Measurements from ENCODE around the gene LEMD3.
A peak's percentile ranks its signal among the peaks of the same experiment; 100 is the strongest.

LEMD3 gene

DNA sequence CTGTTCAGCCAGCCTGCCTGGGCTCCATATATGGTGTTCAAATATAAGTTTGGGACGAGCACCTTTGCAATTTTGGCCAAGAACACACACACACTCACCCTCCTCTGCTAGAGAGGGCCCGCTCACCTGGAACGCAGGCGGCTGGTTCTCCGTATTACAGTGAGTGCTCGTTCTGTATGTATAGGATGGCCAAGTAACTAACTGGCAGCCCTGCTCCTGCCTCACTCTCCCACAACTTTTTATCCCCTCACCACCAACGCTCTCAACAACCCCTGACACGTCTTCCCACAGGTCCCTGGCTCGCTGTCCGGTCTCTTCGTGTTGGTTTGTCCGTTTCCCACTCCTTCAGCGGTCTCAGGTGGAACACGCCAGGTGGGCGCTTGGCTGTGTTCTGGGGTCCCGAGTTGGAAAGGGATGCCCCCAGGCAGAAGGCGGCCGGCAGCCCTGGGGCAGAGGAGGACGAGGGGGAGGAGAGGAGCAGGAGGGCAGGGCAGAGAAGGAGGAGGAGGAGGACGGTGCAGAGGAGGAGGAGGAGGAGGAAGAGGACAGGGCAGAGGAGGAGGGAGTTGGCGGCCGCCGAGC is 108.7 kb downstream of the LEMD3 start (continued):
- TF ChIP-seq ZNF211 (tag by site-specific recombination; IDR thresholded peaks at IDR 0.05; ENCODE audit: low read depth) (no peak), GLIS2 (tag by site-specific recombination; IDR thresholded peaks at IDR 0.05) (no peak), ZNF843 (tag by site-specific recombination; IDR thresholded peaks at IDR 0.05) (0 out of 2 replicates have a peak, but pooled peaks have one; percentile 8), RBAK (tag by site-specific recombination; IDR thresholded peaks at IDR 0.05) (no peak), ZNF350 (tag by site-specific recombination; IDR thresholded peaks at IDR 0.05) (no peak), ZNF776 (tag by site-specific recombination; IDR thresholded peaks at IDR 0.05; ENCODE audit: borderline replicate concordance) (no peak), ZNF560 (tag by site-specific recombination; IDR thresholded peaks at IDR 0.05; ENCODE audit: borderline replicate concordance) (no peak), ZNF558 (tag by site-specific recombination; IDR thresholded peaks at IDR 0.05) (no peak), ZNF184 (tag by site-specific recombination; IDR thresholded peaks at IDR 0.05) (no peak), ZNF610 (tag by site-specific recombination; IDR thresholded peaks at IDR 0.05; ENCODE audit: borderline replicate concordance) (no peak), ZNF791 (tag by site-specific recombination; IDR thresholded peaks at IDR 0.05) (no peak), ZFP3 (tag by site-specific recombination; IDR thresholded peaks at IDR 0.05; ENCODE audit: low read depth) (no peak), KLF9 (tag by site-specific recombination; IDR thresholded peaks at IDR 0.05; ENCODE audit: low read depth) (no peak), SP7 (tag by site-specific recombination; IDR thresholded peaks at IDR 0.05) (peak; percentile 24; the same call in 1 of the 2 replicates)

DNA sequence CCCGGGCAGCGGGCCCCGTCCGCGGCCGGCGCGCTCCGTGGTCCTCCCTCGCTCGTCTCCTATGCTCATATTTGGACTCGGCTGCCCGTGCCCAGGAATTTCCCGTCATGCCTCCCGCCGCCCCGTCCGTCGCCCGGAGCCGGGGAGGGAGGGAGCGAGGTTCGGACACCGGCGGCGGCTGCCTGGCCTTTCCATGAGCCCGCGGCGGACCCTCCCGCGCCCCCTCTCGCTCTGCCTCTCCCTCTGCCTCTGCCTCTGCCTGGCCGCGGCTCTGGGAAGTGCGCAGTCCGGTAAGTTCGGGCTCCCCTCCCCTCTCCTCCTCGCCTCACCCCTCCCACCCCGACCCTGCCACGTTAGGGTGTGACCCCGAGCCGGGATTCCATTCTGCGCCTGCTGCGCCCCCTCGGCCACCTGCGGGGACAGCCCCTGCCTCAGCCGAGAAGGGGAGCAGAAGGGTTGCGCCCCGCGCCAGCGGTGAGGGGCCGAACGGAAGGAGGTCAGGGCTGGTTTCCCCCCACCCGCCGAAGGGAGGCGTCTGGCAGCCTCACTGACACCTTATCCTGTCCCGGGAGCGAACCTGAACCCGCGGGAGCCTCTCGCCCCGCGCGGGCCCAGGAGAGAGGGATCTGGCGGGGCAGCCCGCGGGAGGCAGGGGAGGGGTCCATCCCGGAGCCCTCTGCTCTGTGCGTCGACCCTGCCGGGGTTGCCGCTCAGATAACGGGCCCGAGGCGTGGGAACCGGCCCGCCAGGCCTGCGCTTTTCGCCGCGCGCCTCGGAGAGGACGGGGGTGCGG is 109.4 kb downstream of the LEMD3 start, which contains the start of gene MSRB3:
TSS of gene MSRB3 (plus strand) at position 108 of the 793 bp plus-strand sequence. CDS start 29,897 bp downstream, outside the sequence.
- Histone ChIP-seq H3K9me3 (ENCODE audit: control insufficient read depth, insufficient read depth, low read depth, low read length) (no peaks in the 10 kb centered on the region), H3K36me3 (ENCODE audit: control insufficient read depth in 2 of 2, insufficient read depth in 1 of 2, low read length in 2 of 2) (no peaks in the 10 kb centered on the region), H3K4me1 (ENCODE audit: control insufficient read depth, insufficient read depth, low read length) (peaks cover 25% of the 10 kb centered on the region), H3K4me3 (ENCODE audit: low read depth, low read length) (peak within 1 kb of the TSS; percentile 95), H3K27ac (ENCODE audit: extremely low read depth, low read depth, low read length) (peak within 1 kb of the TSS; percentile 77)
- ChIA-PET CTCF (no interaction called here), POLR2A (no interaction called here)
- TF ChIP-seq ZNF555 (tag by site-specific recombination; conservative IDR thresholded peaks at IDR 0.05) (no peak), ZNF10 (tag by site-specific recombination; IDR thresholded peaks at IDR 0.05) (no peak), ZSCAN23 (tag by site-specific recombination; IDR thresholded peaks at IDR 0.05) (no peak), KLF10 (tag by site-specific recombination; IDR thresholded peaks at IDR 0.05) (no peak), GLIS1 (tag by site-specific recombination; IDR thresholded peaks at IDR 0.05) (peak; percentile 28; the same call in 1 of the 2 replicates), ZNF324 (tag by site-specific recombination; IDR thresholded peaks at IDR 0.05) (peak; percentile 28; the same call in 1 of the 2 replicates), MEIS1 (CRISPR knock-in tag; IDR thresholded peaks at IDR 0.05; ENCODE audit: borderline replicate concordance) (no peak), ZNF155 (tag by site-specific recombination; IDR thresholded peaks at IDR 0.05) (no peak), ZBTB20 (tag by site-specific recombination; IDR thresholded peaks at IDR 0.05) (peak; percentile 85), KLF9 (tag by site-specific recombination; IDR thresholded peaks at IDR 0.05; ENCODE audit: low read depth) (peak; percentile 68; the same call in 1 of the 2 replicates), ZNF146 (tag by site-specific recombination; IDR thresholded peaks at IDR 0.05) (no peak), ZNF239 (tag by site-specific recombination; IDR thresholded peaks at IDR 0.05) (no peak), GLI4 (tag by site-specific recombination; IDR thresholded peaks at IDR 0.05) (0 out of 2 replicates have a peak, but pooled peaks have one; percentile 55), GFI1B (tag by site-specific recombination; IDR thresholded peaks at IDR 0.05) (no peak), ZBTB17 (tag by site-specific recombination; IDR thresholded peaks at IDR 0.05) (peak; percentile 85), SETDB1 (IDR thresholded peaks at IDR 0.05; ENCODE audit: insufficient read length, low read length) (no peak), ZNF548 (tag by site-specific recombination; IDR thresholded peaks at IDR 0.05) (no peak)
- TF ChIP-seq, protein P1, sequence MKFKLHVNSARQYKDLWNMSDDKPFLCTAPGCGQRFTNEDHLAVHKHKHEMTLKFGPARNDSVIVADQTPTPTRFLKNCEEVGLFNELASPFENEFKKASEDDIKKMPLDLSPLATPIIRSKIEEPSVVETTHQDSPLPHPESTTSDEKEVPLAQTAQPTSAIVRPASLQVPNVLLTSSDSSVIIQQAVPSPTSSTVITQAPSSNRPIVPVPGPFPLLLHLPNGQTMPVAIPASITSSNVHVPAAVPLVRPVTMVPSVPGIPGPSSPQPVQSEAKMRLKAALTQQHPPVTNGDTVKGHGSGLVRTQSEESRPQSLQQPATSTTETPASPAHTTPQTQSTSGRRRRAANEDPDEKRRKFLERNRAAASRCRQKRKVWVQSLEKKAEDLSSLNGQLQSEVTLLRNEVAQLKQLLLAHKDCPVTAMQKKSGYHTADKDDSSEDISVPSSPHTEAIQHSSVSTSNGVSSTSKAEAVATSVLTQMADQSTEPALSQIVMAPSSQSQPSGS (tag by site-specific recombination; IDR thresholded peaks at IDR 0.05; ENCODE audit: low read depth), result no peak
- TF ChIP-seq, protein P2, sequence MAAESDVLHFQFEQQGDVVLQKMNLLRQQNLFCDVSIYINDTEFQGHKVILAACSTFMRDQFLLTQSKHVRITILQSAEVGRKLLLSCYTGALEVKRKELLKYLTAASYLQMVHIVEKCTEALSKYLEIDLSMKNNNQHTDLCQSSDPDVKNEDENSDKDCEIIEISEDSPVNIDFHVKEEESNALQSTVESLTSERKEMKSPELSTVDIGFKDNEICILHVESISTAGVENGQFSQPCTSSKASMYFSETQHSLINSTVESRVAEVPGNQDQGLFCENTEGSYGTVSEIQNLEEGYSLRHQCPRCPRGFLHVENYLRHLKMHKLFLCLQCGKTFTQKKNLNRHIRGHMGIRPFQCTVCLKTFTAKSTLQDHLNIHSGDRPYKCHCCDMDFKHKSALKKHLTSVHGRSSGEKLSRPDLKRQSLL (tag by site-specific recombination; IDR thresholded peaks at IDR 0.05), result no peak
- TF ChIP-seq, protein P3, sequence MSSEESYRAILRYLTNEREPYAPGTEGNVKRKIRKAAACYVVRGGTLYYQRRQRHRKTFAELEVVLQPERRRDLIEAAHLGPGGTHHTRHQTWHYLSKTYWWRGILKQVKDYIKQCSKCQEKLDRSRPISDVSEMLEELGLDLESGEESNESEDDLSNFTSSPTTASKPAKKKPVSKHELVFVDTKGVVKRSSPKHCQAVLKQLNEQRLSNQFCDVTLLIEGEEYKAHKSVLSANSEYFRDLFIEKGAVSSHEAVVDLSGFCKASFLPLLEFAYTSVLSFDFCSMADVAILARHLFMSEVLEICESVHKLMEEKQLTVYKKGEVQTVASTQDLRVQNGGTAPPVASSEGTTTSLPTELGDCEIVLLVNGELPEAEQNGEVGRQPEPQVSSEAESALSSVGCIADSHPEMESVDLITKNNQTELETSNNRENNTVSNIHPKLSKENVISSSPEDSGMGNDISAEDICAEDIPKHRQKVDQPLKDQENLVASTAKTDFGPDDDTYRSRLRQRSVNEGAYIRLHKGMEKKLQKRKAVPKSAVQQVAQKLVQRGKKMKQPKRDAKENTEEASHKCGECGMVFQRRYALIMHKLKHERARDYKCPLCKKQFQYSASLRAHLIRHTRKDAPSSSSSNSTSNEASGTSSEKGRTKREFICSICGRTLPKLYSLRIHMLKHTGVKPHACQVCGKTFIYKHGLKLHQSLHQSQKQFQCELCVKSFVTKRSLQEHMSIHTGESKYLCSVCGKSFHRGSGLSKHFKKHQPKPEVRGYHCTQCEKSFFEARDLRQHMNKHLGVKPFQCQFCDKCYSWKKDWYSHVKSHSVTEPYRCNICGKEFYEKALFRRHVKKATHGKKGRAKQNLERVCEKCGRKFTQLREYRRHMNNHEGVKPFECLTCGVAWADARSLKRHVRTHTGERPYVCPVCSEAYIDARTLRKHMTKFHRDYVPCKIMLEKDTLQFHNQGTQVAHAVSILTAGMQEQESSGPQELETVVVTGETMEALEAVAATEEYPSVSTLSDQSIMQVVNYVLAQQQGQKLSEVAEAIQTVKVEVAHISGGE (tag by site-specific recombination; conservative IDR thresholded peaks at IDR 0.05; ENCODE audit: low read depth), result peak; percentile 43

Data from HEK293 (cell line).